HG03095 (cell line): Measurements from ENCODE around the gene MARCHF11.

Source experiments
- ATAC-seq: cut with Tn5 transposase; IDR thresholded peaks from one replicate; pipeline ENCODE4 v1.9.1; 2021; ENCODE audit warnings: moderate library complexity; ENCODE audit not compliant: unreplicated experiment

MARCHF11 gene

GRCh38 chr5:16179511-16179935 lies at the start of gene MARCHF11:
Gene MARCHF11, minus strand, starts transcription at chr5:16179791. Its CDS starts 216 bp downstream, at chr5:16179575.
- no peak for ATAC-seq

GRCh38 chr5:16225927-16226326 lies 46.3 kb upstream of the MARCHF11 start:
- ATAC-seq = no peak

- no peak for ATAC-seq
Measured at GRCh38 chr5:16192311-16192710, 12.7 kb upstream of the MARCHF11 start.

GRCh38 chr5:16180789-16181082 lies 1.1 kb upstream of the MARCHF11 start:
- ATAC-seq = no peak

GRCh38 chr5:16179936-16180788 lies 571 bp upstream of the MARCHF11 start:
- ATAC-seq = no peak

- ATAC-seq = no peak
Measured at GRCh38 chr5:16178745-16179372, 732 bp downstream of the MARCHF11 start.

GRCh38 chr5:16169550-16169949 lies 10.0 kb downstream of the MARCHF11 start:
- ATAC-seq = no peak

- peak; percentile 94 for ATAC-seq
Measured at GRCh38 chr5:16160706-16161105, 18.9 kb downstream of the MARCHF11 start.

- ATAC-seq = no peak
Measured at GRCh38 chr5:16159636-16160035, 20.0 kb downstream of the MARCHF11 start.

GRCh38 chr5:16156152-16156551 lies 23.4 kb downstream of the MARCHF11 start:
- ATAC-seq = no peak

GRCh38 chr5:16152601-16153568 lies 26.7 kb downstream of the MARCHF11 start:
- no peak for ATAC-seq

GRCh38 chr5:16149621-16150020 lies 30.0 kb downstream of the MARCHF11 start:
- ATAC-seq = no peak

GRCh38 chr5:16147179-16147900 lies 32.3 kb downstream of the MARCHF11 start:
- no peak for ATAC-seq

- no peak for ATAC-seq
Measured at GRCh38 chr5:16144416-16144815, 35.2 kb downstream of the MARCHF11 start.

GRCh38 chr5:16143361-16144049 lies 36.1 kb downstream of the MARCHF11 start:
- ATAC-seq = no peak

- no peak for ATAC-seq
Measured at GRCh38 chr5:16140944-16141343, 38.6 kb downstream of the MARCHF11 start.

GRCh38 chr5:16140417-16140816 lies 39.2 kb downstream of the MARCHF11 start:
- ATAC-seq = no peak

GRCh38 chr5:16137177-16137576 lies 42.4 kb downstream of the MARCHF11 start:
- ATAC-seq = no peak

- ATAC-seq = no peak
Measured at GRCh38 chr5:16135506-16135905, 44.1 kb downstream of the MARCHF11 start.

- no peak for ATAC-seq
Measured at GRCh38 chr5:16135003-16135402, 44.6 kb downstream of the MARCHF11 start.
